H1 (cell line): ENCODE results near the gene HNRNPH3. TPM values are rescaled to one million over a fixed set of nuclear protein-coding genes. Genes with fewer than 3 reads are reported as not detected.

ENCODE experiments used
- CREB1 ChIP-seq: IDR thresholded peaks from 2 replicates; pipeline ENCODE4 v1.6.1; 2012; ENCODE audit warnings: inconsistent platforms
- EGR1 ChIP-seq: IDR thresholded peaks from 2 replicates; pipeline ENCODE4 v1.6.1; 2011; ENCODE audit warnings: low read depth, low read length, borderline replicate concordance
- KDM1A ChIP-seq: fragments of 200-600, 300-600 bp; sonication (generic); IDR thresholded peaks from 2 replicates; pipeline ENCODE4 v1.7.1; 2016; ENCODE audit warnings: mild to moderate bottlenecking, low read length, borderline replicate concordance
- SP1 ChIP-seq: IDR thresholded peaks from 2 replicates; pipeline ENCODE4 v1.6.1; 2011; ENCODE audit warnings: low read depth, low read length
- TAF1 ChIP-seq: IDR thresholded peaks from 2 replicates; pipeline ENCODE4 v1.6.1; 2011; ENCODE audit warnings: mild to moderate bottlenecking, low read depth, low read length
- polyA plus RNA-seq, 7 experiments: library from polyadenylated mRNA; depleted of rRNA in 3 of 7; stranded (reverse) in 5 of 7; unstranded in 2 of 7; fragments of >200 nt in 5 of 7; fragments of 200-250 nt in 2 of 7; gene quantifications; 1 replicate in 5 of 7; 2 replicates in 1 of 7; 4 replicates in 1 of 7; pipeline versions ENCODE4 v1.2.1 to v1.2.3, GENCODE V29; 2011 to 2013; ENCODE audit warnings: missing spikeins in 2 of 7, mixed read lengths in 2 of 7
- total RNA-seq: library from RNA; stranded (reverse); fragmentation: NEBNext Ultra II Directional; extraction: Animal tissue kit (Norgen Biotek cat#: 25700); gene quantifications from 2 replicates; pipeline ENCODE4 v1.2.1, GENCODE V29; 2021
- TF ChIP-seq, protein P1 (sequence below): fragments of 300-600 bp; sonication (generic); IDR thresholded peaks from 2 replicates; pipeline ENCODE4 v1.7.1; 2012; ENCODE audit warnings: low read length, moderate library complexity, mild to moderate bottlenecking, inconsistent platforms; ENCODE audit not compliant: insufficient replicate concordance

The HNRNPH3 gene
- total and polyA plus RNA-seq, 2 of the 8 experiments (the other 6 are each of a cell fraction or from before 2014, with no cell fraction given) = 63.2 to 230 TPM

DNA sequence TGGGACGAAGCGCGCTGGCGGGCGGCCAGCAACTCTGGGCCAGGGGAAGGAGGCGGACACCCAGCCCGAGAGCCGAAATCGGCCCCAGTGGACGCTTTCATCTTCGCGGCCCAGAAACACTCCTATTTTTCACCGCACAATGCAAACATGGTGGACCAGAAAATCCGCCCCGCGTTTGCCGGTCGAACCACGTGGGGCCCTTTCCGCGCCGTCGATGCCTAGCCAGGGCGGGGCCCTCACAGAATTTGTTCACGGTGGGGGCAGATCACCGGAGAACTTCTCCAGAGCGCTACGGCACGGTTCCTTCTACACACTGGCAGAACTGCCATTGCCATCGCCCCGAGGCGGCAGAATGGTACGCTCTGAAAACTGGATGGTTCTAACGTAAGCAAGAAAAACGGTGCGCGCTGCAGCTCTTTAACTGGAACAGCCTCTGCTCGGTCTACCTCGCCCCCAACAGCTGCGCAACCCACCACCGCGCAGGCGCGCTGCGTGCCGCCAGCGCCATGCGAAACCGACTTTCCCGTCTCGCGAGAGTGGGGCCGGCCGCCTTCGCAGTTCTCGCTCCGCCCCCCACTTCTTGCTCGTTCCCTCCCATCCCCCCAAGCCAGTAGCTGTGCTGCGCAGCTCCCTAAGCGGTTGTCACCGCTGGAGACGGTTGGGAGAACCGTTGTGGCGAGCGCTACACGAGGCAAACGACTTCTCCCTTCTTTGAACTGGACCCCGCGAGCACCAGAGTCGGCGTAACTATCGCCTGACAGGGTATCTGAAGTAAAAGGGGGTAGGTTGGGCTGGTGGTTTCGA is at the start of gene HNRNPH3 (continued):
- TF ChIP-seq, protein P1, sequence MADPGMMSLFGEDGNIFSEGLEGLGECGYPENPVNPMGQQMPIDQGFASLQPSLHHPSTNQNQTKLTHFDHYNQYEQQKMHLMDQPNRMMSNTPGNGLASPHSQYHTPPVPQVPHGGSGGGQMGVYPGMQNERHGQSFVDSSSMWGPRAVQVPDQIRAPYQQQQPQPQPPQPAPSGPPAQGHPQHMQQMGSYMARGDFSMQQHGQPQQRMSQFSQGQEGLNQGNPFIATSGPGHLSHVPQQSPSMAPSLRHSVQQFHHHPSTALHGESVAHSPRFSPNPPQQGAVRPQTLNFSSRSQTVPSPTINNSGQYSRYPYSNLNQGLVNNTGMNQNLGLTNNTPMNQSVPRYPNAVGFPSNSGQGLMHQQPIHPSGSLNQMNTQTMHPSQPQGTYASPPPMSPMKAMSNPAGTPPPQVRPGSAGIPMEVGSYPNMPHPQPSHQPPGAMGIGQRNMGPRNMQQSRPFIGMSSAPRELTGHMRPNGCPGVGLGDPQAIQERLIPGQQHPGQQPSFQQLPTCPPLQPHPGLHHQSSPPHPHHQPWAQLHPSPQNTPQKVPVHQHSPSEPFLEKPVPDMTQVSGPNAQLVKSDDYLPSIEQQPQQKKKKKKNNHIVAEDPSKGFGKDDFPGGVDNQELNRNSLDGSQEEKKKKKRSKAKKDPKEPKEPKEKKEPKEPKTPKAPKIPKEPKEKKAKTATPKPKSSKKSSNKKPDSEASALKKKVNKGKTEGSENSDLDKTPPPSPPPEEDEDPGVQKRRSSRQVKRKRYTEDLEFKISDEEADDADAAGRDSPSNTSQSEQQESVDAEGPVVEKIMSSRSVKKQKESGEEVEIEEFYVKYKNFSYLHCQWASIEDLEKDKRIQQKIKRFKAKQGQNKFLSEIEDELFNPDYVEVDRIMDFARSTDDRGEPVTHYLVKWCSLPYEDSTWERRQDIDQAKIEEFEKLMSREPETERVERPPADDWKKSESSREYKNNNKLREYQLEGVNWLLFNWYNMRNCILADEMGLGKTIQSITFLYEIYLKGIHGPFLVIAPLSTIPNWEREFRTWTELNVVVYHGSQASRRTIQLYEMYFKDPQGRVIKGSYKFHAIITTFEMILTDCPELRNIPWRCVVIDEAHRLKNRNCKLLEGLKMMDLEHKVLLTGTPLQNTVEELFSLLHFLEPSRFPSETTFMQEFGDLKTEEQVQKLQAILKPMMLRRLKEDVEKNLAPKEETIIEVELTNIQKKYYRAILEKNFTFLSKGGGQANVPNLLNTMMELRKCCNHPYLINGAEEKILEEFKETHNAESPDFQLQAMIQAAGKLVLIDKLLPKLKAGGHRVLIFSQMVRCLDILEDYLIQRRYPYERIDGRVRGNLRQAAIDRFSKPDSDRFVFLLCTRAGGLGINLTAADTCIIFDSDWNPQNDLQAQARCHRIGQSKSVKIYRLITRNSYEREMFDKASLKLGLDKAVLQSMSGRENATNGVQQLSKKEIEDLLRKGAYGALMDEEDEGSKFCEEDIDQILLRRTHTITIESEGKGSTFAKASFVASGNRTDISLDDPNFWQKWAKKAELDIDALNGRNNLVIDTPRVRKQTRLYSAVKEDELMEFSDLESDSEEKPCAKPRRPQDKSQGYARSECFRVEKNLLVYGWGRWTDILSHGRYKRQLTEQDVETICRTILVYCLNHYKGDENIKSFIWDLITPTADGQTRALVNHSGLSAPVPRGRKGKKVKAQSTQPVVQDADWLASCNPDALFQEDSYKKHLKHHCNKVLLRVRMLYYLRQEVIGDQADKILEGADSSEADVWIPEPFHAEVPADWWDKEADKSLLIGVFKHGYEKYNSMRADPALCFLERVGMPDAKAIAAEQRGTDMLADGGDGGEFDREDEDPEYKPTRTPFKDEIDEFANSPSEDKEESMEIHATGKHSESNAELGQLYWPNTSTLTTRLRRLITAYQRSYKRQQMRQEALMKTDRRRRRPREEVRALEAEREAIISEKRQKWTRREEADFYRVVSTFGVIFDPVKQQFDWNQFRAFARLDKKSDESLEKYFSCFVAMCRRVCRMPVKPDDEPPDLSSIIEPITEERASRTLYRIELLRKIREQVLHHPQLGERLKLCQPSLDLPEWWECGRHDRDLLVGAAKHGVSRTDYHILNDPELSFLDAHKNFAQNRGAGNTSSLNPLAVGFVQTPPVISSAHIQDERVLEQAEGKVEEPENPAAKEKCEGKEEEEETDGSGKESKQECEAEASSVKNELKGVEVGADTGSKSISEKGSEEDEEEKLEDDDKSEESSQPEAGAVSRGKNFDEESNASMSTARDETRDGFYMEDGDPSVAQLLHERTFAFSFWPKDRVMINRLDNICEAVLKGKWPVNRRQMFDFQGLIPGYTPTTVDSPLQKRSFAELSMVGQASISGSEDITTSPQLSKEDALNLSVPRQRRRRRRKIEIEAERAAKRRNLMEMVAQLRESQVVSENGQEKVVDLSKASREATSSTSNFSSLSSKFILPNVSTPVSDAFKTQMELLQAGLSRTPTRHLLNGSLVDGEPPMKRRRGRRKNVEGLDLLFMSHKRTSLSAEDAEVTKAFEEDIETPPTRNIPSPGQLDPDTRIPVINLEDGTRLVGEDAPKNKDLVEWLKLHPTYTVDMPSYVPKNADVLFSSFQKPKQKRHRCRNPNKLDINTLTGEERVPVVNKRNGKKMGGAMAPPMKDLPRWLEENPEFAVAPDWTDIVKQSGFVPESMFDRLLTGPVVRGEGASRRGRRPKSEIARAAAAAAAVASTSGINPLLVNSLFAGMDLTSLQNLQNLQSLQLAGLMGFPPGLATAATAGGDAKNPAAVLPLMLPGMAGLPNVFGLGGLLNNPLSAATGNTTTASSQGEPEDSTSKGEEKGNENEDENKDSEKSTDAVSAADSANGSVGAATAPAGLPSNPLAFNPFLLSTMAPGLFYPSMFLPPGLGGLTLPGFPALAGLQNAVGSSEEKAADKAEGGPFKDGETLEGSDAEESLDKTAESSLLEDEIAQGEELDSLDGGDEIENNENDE = no peak
- TF ChIP-seq SP1 = 0 out of 2 replicates have a peak, but pooled peaks have one; percentile 62
- no peak; the same call in 1 of the 2 replicates for TF ChIP-seq KDM1A
- TF ChIP-seq TAF1 = peak; percentile 100
- TF ChIP-seq CREB1 = peak; percentile 7; the same call in 1 of the 2 replicates
- TF ChIP-seq EGR1 = peak; percentile 52; the same call in 1 of the 2 replicates
